Suprapubic skin (tissue), 4 donors: ENCODE measurements around the gene NF1. TPM values are rescaled to one million over a fixed set of nuclear protein-coding genes. Genes with fewer than 3 reads are reported as not detected.
A peak's percentile ranks its signal among the peaks of the same experiment; 100 is the strongest.

Source experiments
- DNase-seq, 2 donors: peaks; one replicate each; pipeline ENCODE4 v3.0.0-alpha.2; 2019; ENCODE audit warnings: low spot score in 2 of 2
- H3K27ac ChIP-seq: fragments of 200-600 bp; sonication (generic); one replicate; pipeline ENCODE4 v1.5.1; 2019
- H3K27me3 ChIP-seq: fragments of 200-600 bp; sonication (generic); one replicate; pipeline ENCODE4 v1.5.1; 2019
- H3K36me3 ChIP-seq: fragments of 200-600 bp; sonication (generic); one replicate; pipeline ENCODE4 v1.5.1; 2019
- H3K4me1 ChIP-seq: fragments of 200-600 bp; sonication (generic); one replicate; pipeline ENCODE4 v1.5.1; 2019
- H3K4me3 ChIP-seq: fragments of 200-600 bp; sonication (generic); one replicate; pipeline ENCODE4 v1.5.1; 2019; ENCODE audit warnings: mild to moderate bottlenecking
- H3K9me3 ChIP-seq: fragments of 200-600 bp; sonication (generic); one replicate; pipeline ENCODE4 v1.5.1; 2019
- EP300 ChIP-seq: sonication (generic); formaldehyde crosslinking; IDR thresholded peaks from one replicate; pipeline ENCODE4 v1.6.1; 2017; ENCODE audit warnings: antibody characterized with exemption
- POLR2A ChIP-seq, 2 donors: fragments of 450-650 bp; IDR thresholded peaks; one replicate each; pipeline ENCODE4 v1.6.1; 2017; ENCODE audit warnings: antibody characterized with exemption in 2 of 2, mild to moderate bottlenecking in 2 of 2, moderate library complexity in 2 of 2
- POLR2AphosphoS5 ChIP-seq, 3 donors: sonication (generic); formaldehyde crosslinking; IDR thresholded peaks; one replicate each; pipeline ENCODE4 v1.6.1; 2017; ENCODE audit warnings: antibody characterized with exemption in 3 of 3
- WGBS: methylation state at CpG from one replicate; pipeline ENCODE4 v1.1.5; 2018; 5-methylcytosine and 5-hydroxymethylcytosine counted together
- total RNA-seq, 4 donors: library from RNA; depleted of rRNA; stranded (reverse); fragments of >200 nt; gene quantifications; one replicate each; pipeline ENCODE4 v1.1.0, GENCODE V29; 2016
- TF ChIP-seq, protein P1 (sequence below), 2 donors: fragments of 200-600 bp in 1 of 2; fragments of 450-650 bp in 1 of 2; sonication (generic) in 1 of 2; IDR thresholded peaks; one replicate each; pipeline ENCODE4 v1.5.1; 2016 to 2019; ENCODE audit warnings: antibody characterized with exemption in 2 of 2, mild to moderate bottlenecking in 1 of 2, moderate library complexity in 1 of 2

The NF1 gene
- total RNA-seq, 4 donors from 2014 or later: 32.3 to 113 (median 45.4) TPM

DNA sequence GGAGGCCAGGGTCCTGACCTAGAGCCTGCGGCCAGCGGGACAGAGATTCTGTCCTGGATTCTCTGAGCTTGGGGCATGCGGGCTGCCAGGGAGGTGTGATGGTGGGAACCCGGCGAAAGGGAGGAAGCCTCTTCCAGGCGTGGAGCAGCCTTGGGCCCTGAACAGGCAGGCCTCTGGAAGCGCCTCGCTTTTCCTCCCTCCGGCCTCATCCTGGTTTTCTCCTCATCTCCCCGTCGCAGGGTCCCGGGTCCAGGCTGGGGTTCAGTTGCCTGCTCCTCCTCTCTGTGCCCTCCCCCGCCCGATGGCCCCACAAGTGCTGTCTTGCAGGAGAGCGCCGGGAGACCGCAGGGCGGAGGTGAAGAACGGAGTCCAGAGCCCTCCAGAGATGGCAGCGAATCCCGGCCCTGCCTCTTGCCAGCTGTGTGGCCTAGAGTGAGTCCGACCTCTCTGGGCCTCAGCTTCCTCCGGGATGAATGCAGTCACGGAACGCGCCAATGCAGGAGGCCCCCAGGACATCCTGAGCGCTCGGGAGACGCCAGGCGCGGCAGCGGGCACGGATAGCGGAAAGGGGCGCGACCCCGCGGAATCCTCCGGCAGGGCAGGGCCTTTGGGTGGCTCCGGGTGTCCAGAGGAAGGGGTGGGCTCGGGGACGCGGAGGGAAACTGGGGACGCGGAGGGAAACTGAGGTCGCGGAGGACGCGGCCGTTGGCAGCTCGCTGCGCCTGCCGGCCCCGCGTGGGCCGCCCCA, 296.1 kb downstream of the NF1 start:
- Histone ChIP-seq H3K9me3 (no peaks in the 10 kb centered on the region), H3K27ac (no peak overlapping the region), H3K27me3 (peaks cover 53% of the 10 kb centered on the region), H3K4me3 (peak overlapping the region; percentile 59), H3K36me3 (no peaks in the 10 kb centered on the region), H3K4me1 (peaks cover 19% of the 10 kb centered on the region)
- TF ChIP-seq EP300 (no peak), POLR2AphosphoS5 (IDR thresholded peaks at IDR 0.05) (no peak), POLR2A (IDR thresholded peaks at IDR 0.05) (no peak)
- TF ChIP-seq, protein P1, sequence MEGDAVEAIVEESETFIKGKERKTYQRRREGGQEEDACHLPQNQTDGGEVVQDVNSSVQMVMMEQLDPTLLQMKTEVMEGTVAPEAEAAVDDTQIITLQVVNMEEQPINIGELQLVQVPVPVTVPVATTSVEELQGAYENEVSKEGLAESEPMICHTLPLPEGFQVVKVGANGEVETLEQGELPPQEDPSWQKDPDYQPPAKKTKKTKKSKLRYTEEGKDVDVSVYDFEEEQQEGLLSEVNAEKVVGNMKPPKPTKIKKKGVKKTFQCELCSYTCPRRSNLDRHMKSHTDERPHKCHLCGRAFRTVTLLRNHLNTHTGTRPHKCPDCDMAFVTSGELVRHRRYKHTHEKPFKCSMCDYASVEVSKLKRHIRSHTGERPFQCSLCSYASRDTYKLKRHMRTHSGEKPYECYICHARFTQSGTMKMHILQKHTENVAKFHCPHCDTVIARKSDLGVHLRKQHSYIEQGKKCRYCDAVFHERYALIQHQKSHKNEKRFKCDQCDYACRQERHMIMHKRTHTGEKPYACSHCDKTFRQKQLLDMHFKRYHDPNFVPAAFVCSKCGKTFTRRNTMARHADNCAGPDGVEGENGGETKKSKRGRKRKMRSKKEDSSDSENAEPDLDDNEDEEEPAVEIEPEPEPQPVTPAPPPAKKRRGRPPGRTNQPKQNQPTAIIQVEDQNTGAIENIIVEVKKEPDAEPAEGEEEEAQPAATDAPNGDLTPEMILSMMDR (IDR thresholded peaks at IDR 0.05): no peak
- no peak for DNase-seq
- 23% methylated on average over 36 of the region's 56 CpGs for WGBS

GRCh38 chr17:31391496-31391949, 296.7 kb downstream of the NF1 start, which contains the start of gene RAB11FIP4:
Gene RAB11FIP4, plus strand, starts transcription at chr17:31391675. Its CDS starts 178 bp downstream, at chr17:31391853.
- Histone ChIP-seq H3K9me3 (no peaks in the 10 kb centered on the region), H3K36me3 (no peaks in the 10 kb centered on the region), H3K4me3 (peak within 1 kb of the TSS; percentile 59), H3K27ac (no peak within 1 kb of the TSS), H3K27me3 (peaks cover 53% of the 10 kb centered on the region), H3K4me1 (peaks cover 19% of the 10 kb centered on the region)
- no peak for DNase-seq
- WGBS: no CpG with 5 or more reads among the region's 69 CpGs
- TF ChIP-seq, protein P1 (IDR thresholded peaks at IDR 0.05): no peak
- TF ChIP-seq POLR2AphosphoS5 (IDR thresholded peaks at IDR 0.05): no peak
- TF ChIP-seq POLR2A (IDR thresholded peaks at IDR 0.05): no peak
- TF ChIP-seq EP300: no peak

DNA sequence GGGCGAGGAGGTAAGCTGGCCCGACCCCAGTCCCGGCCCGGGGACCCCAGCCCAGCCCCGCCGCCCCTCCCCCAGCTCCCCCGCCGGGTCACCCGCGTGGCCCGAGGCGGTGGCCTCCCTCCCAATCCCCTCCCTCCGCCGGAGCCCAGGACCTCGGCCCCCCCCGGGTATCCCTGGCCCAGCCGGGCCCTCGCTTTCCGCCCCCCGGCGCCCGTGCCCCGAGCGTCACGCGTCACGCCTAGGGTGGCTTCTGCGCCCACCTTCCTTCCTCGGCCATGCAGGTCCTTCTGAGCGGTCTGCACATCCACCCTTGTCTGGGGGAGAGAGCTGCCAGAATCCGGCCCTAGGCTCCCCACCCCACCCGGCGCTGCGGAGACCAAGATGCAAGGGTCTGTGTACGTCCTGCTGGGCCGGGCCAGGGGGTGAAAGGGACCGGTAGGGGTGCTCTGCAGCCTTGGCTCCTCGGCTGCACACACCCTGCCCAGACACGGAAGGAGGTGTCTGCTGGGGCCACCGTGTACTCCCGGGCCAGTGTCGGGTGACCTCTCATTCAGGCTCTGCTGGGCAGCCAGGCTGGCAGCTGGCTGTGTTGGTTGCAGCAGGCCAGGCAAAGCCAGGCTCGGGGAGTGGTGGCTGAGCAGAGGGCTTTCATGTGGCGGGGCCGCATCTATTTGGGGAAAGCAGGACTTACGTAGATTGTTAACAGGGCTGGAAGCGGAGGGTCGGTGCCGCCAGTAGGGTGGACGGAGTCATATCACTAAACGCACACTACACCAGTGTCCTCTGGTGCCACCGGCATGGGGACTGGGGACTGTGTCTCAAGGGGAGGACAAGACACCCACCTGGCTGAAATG, 297.5 kb downstream of the NF1 start:
- TF ChIP-seq POLR2A (IDR thresholded peaks at IDR 0.05) (no peak), EP300 (no peak)
- H3K27me3 ChIP-seq: peaks cover 53% of the 10 kb centered on the region
- DNase-seq: peak in 1 of 2 donors; percentile 49

DNA sequence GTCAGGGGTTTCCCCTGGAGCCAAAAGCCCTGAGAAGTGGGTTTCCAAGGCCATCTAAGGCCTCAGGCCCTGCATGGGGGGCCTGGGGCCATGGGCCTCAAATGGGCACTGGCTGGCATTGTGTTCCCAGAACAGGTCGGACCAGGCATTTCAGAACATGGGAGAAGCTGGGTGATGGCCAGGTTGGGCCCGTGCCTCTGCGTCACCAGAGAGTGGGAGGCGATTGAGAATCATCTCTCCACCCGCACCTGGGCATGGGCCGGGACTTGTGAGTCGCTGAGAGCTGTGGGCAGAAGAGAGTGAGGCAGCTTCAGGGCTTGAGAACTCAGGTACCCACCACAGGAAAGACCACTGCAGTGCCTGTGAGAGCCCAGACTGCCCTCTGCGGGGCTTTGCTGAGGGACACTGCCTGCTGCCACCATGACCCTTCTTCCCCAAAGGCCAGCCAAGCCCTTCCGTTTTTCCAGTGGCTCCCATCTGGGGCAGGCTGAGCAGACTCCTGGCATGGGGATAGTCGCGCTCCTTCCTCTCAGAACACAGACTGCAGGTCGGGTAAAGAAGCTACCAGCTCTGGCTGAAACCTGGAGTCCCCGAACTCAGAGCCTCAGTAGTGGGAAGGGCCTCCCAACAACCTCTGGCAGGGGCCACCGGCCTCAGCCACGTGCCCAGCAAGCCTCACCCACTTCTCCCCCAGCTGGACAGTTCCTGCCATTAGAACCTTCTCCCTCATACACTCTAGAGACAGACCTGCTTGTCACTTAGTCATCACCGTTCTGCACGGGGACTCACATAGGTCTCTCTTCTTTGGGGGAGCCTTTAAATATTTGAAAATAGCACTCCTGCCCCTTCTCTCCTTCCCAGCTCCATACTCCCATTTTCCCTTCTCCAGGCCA, 298.3 kb downstream of the NF1 start:
- Histone ChIP-seq H3K4me1 (peaks cover 19% of the 10 kb centered on the region), H3K36me3 (no peaks in the 10 kb centered on the region), H3K9me3 (no peaks in the 10 kb centered on the region), H3K27ac (no peak overlapping the region), H3K4me3 (no peak overlapping the region), H3K27me3 (peaks cover 53% of the 10 kb centered on the region)
- no peak for TF ChIP-seq POLR2A (IDR thresholded peaks at IDR 0.05)
- TF ChIP-seq, protein P1 (IDR thresholded peaks at IDR 0.05): no peak
- DNase-seq: peak in 1 of 2 donors; percentile 68
- WGBS: 70% methylated on average over 15 of the region's 17 CpGs

More for the DNA sequence above, 297.5 kb downstream of the NF1 start:
- H3K27ac ChIP-seq: no peak overlapping the region
- H3K4me1 ChIP-seq: peaks cover 19% of the 10 kb centered on the region
- no peaks in the 10 kb centered on the region for H3K36me3 ChIP-seq
- WGBS: 70% methylated on average over 8 of the region's 52 CpGs
- no peaks in the 10 kb centered on the region for H3K9me3 ChIP-seq
- peak overlapping the region; percentile 59 for H3K4me3 ChIP-seq

- no peak overlapping the region for H3K27ac ChIP-seq
- no peaks in the 10 kb centered on the region for H3K9me3 ChIP-seq
- TF ChIP-seq EP300: no peak
- TF ChIP-seq POLR2AphosphoS5 (IDR thresholded peaks at IDR 0.05): no peak
- no peak for TF ChIP-seq POLR2A (IDR thresholded peaks at IDR 0.05)
- TF ChIP-seq, protein P1 (IDR thresholded peaks at IDR 0.05): no peak
- no peaks in the 10 kb centered on the region for H3K36me3 ChIP-seq
- peaks cover 19% of the 10 kb centered on the region for H3K4me1 ChIP-seq
- DNase-seq: peak in 1 of 2 donors; percentile 58
- WGBS: 87% methylated on average over 7 of the region's 7 CpGs
- peaks cover 51% of the 10 kb centered on the region for H3K27me3 ChIP-seq
- no peak overlapping the region for H3K4me3 ChIP-seq
These were observed 299.0 kb downstream of the NF1 start for GRCh38 chr17:31393749-31394146.
